HepG2 (cell line): ENCODE measurements around the gene TUBA4A. TPM values are rescaled to one million over a fixed set of nuclear protein-coding genes. Genes with fewer than 3 reads are reported as not detected.

Experiments used
- IRF1 ChIP-seq: sonication (generic); formaldehyde crosslinking; IDR thresholded peaks from 2 replicates; pipeline ENCODE4 v1.4.0; 2020; ENCODE audit warnings: low read depth, mild to moderate bottlenecking, missing genetic modification reagents
- IRF9 ChIP-seq: sonication (generic); formaldehyde crosslinking; IDR thresholded peaks from 2 replicates; pipeline ENCODE4 v1.8.0; 2022; ENCODE audit warnings: missing genetic modification reagents, mild to moderate bottlenecking, borderline replicate concordance
- MAX ChIP-seq: IDR thresholded peaks from 2 replicates; pipeline ENCODE4 v1.6.1; 2012; ENCODE audit warnings: inconsistent platforms
- PRDM15 ChIP-seq: sonication (generic); formaldehyde crosslinking; IDR thresholded peaks from 2 replicates; pipeline ENCODE4 v1.4.0; 2020; ENCODE audit warnings: missing genetic modification reagents
- STAT6 ChIP-seq: sonication (generic); formaldehyde crosslinking; IDR thresholded peaks from 2 replicates; pipeline ENCODE4 v1.4.0; 2020; ENCODE audit warnings: missing genetic modification reagents, mild to moderate bottlenecking, borderline replicate concordance
- ZNF557 ChIP-seq: sonication (generic); formaldehyde crosslinking; IDR thresholded peaks from 2 replicates; pipeline ENCODE4 v1.4.0; 2020; ENCODE audit warnings: missing genetic modification reagents
- ZNF776 ChIP-seq: sonication (generic); formaldehyde crosslinking; IDR thresholded peaks from 2 replicates; pipeline ENCODE4 v1.4.0; 2020; ENCODE audit warnings: mild to moderate bottlenecking, missing genetic modification reagents
- ZNF83 ChIP-seq: sonication (generic); formaldehyde crosslinking; IDR thresholded peaks from 2 replicates; pipeline ENCODE4 v1.4.0; 2020; ENCODE audit warnings: missing genetic modification reagents, mild to moderate bottlenecking, borderline replicate concordance
- polyA plus RNA-seq, 8 experiments: library from polyadenylated mRNA; depleted of rRNA in 3 of 8; stranded (reverse) in 7 of 8; unstranded in 1 of 8; fragments of >200 nt; fragmentation: Illumina TruSeq in 4 of 8; extraction: Trizol in 4 of 8; gene quantifications; 2 replicates each; pipeline versions ENCODE4 v1.2.1 to v1.2.3, GENCODE V29; 2011 to 2016; ENCODE audit warnings: low read depth in 4 of 8, missing spikeins in 1 of 8, mixed read lengths in 1 of 8; ENCODE audit not compliant: insufficient read depth in 1 of 8
- total RNA-seq, 5 experiments: library from RNA; depleted of rRNA; stranded (reverse); fragments of >200 nt; fragmentation: Illumina TruSeq; extraction: Trizol; gene quantifications; 2 replicates each; pipeline ENCODE4 v1.2.3, GENCODE V29; 2016; ENCODE audit warnings: low read depth in 1 of 5
- TF ChIP-seq, protein P1 (sequence below): sonication (generic); formaldehyde crosslinking; IDR thresholded peaks from one replicate; pipeline ENCODE4 v1.5.1; 2020; ENCODE audit warnings: mild to moderate bottlenecking, missing genetic modification reagents; ENCODE audit errors: not compliant biosample characterization
- TF ChIP-seq, protein P2 (sequence below): sonication (generic); formaldehyde crosslinking; IDR thresholded peaks from 2 replicates; pipeline ENCODE4 v1.5.1; 2020; ENCODE audit warnings: missing genetic modification reagents, mild to moderate bottlenecking, borderline replicate concordance

The TUBA4A gene
- total and polyA plus RNA-seq, 2 of the 13 experiments (the other 11 are each of a cell fraction or from before 2014, with no cell fraction given) = 1.3 to 12.7 TPM

- TF ChIP-seq, protein P1, sequence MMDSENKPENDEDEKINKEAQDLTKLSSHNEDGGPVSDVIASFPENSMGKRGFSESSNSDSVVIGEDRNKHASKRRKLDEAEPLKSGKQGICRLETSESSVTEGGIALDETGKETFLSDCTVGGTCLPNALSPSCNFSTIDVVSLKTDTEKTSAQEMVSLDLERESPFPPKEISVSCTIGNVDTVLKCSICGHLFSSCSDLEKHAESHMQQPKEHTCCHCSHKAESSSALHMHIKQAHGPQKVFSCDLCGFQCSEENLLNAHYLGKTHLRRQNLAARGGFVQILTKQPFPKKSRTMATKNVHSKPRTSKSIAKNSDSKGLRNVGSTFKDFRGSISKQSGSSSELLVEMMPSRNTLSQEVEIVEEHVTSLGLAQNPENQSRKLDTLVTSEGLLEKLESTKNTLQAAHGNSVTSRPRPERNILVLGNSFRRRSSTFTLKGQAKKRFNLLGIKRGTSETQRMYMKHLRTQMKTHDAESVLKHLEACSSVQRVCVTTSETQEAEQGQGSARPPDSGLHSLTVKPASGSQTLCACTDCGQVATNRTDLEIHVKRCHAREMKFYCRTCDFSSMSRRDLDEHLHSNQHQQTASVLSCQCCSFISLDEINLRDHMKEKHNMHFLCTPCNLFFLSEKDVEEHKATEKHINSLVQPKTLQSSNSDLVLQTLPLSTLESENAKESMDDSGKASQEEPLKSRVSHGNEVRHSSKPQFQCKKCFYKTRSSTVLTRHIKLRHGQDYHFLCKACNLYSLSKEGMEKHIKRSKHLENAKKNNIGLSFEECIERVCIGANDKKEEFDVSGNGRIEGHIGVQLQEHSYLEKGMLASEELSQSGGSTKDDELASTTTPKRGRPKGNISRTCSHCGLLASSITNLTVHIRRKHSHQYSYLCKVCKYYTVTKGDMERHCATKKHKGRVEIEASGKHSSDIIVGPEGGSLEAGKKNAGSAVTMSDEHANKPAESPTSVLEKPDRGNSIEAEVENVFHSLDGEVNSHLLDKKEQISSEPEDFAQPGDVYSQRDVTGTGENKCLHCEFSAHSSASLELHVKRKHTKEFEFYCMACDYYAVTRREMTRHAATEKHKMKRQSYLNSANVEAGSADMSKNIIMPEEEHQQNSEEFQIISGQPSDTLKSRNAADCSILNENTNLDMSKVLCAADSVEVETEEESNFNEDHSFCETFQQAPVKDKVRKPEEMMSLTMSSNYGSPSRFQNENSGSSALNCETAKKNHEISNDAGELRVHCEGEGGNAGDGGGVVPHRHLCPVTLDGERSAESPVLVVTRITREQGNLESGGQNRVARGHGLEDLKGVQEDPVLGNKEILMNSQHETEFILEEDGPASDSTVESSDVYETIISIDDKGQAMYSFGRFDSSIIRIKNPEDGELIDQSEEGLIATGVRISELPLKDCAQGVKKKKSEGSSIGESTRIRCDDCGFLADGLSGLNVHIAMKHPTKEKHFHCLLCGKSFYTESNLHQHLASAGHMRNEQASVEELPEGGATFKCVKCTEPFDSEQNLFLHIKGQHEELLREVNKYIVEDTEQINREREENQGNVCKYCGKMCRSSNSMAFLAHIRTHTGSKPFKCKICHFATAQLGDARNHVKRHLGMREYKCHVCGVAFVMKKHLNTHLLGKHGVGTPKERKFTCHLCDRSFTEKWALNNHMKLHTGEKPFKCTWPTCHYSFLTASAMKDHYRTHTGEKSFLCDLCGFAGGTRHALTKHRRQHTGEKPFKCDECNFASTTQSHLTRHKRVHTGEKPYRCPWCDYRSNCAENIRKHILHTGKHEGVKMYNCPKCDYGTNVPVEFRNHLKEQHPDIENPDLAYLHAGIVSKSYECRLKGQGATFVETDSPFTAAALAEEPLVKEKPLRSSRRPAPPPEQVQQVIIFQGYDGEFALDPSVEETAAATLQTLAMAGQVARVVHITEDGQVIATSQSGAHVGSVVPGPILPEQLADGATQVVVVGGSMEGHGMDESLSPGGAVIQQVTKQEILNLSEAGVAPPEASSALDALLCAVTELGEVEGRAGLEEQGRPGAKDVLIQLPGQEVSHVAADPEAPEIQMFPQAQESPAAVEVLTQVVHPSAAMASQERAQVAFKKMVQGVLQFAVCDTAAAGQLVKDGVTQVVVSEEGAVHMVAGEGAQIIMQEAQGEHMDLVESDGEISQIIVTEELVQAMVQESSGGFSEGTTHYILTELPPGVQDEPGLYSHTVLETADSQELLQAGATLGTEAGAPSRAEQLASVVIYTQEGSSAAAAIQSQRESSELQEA = no peak
- TF ChIP-seq STAT6 (CRISPR knock-in tag) (peak; percentile 78), ZNF83 (CRISPR knock-in tag) (peak; percentile 69; the same call in 1 of the 2 replicates), MAX (peak; percentile 79), ZNF776 (CRISPR knock-in tag) (no peak), ZNF557 (CRISPR knock-in tag) (0 out of 2 replicates have a peak, but pooled peaks have one; percentile 12), IRF1 (CRISPR knock-in tag) (no peak), IRF9 (no peak), PRDM15 (0 out of 2 replicates have a peak, but pooled peaks have one; percentile 31)
- TF ChIP-seq, protein P2, sequence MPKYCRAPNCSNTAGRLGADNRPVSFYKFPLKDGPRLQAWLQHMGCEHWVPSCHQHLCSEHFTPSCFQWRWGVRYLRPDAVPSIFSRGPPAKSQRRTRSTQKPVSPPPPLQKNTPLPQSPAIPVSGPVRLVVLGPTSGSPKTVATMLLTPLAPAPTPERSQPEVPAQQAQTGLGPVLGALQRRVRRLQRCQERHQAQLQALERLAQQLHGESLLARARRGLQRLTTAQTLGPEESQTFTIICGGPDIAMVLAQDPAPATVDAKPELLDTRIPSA (CRISPR knock-in tag) = no peak
These were observed 23.6 kb downstream of the TUBA4A start (continued) for GRCh38 chr2:219230059-219230540.
